Astrocyte (in vitro differentiated cells and primary cell): ENCODE results near the gene PAGE4.

ENCODE experiments used
- EZH2 ChIP-seq: IDR thresholded peaks from 2 replicates; pipeline ENCODE4 v1.6.1; 2012; ENCODE audit warnings: mild to moderate bottlenecking, low read length, inconsistent platforms; ENCODE audit not compliant: insufficient read depth
- TF ChIP-seq, protein P1 (sequence below): IDR thresholded peaks from 2 replicates; pipeline ENCODE4 v1.5.1; 2011; ENCODE audit warnings: low read depth, mild to moderate bottlenecking, inconsistent platforms, low read length, moderate library complexity; ENCODE audit not compliant: insufficient read depth

- TF ChIP-seq, protein P1, sequence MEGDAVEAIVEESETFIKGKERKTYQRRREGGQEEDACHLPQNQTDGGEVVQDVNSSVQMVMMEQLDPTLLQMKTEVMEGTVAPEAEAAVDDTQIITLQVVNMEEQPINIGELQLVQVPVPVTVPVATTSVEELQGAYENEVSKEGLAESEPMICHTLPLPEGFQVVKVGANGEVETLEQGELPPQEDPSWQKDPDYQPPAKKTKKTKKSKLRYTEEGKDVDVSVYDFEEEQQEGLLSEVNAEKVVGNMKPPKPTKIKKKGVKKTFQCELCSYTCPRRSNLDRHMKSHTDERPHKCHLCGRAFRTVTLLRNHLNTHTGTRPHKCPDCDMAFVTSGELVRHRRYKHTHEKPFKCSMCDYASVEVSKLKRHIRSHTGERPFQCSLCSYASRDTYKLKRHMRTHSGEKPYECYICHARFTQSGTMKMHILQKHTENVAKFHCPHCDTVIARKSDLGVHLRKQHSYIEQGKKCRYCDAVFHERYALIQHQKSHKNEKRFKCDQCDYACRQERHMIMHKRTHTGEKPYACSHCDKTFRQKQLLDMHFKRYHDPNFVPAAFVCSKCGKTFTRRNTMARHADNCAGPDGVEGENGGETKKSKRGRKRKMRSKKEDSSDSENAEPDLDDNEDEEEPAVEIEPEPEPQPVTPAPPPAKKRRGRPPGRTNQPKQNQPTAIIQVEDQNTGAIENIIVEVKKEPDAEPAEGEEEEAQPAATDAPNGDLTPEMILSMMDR = no peak
- no peak for TF ChIP-seq EZH2
These were observed at the start of gene PAGE4 for GRCh38 chrX:49829016-49829415.
